Amniotic stem cell (primary cell): ENCODE results near the gene STN1.

Experiments used
- DNase-seq: peaks from one replicate; lab custom pipeline; 2025; lab: John Stamatoyannopoulos, UW

The STN1 gene, protein sequence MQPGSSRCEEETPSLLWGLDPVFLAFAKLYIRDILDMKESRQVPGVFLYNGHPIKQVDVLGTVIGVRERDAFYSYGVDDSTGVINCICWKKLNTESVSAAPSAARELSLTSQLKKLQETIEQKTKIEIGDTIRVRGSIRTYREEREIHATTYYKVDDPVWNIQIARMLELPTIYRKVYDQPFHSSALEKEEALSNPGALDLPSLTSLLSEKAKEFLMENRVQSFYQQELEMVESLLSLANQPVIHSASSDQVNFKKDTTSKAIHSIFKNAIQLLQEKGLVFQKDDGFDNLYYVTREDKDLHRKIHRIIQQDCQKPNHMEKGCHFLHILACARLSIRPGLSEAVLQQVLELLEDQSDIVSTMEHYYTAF

DNA sequence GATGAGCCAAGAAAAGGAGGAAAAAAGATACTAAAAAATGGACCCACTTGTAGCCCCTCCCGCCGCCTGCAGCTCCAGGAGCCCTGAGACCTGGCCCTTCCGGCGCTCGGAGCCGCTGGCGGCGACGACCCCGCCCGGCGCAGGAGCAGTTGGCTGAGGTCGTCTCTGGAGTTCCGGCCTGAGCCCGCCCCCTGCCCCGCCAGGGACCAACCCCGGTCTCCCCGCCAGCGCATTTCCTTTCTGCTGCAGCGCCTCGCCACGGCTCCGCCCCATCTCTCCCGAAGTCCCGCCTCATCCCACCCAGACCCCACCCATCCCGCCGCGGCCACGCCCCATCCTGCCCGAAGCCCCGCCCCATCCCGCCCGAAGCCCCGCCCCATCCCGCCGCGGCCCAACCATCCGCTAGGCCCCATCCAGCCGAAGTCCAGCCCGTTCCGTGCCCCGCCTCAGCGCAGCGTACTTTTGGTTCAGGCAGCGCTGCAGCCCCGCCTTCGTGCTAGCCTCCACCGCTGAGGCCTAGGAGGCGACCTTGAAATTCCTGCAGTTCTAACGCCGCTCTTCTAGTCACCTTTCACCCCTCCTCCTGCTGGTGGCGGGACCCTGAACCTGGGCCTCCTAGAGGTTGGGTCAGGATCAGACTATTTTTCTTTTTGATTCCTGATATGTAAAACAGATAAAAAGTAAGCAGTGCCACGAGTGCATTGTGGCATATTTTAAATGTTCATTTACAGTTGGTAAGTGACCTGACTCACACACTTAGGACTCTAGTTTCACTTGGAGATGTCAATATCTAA is at the start of gene STN1:
Gene STN1, minus strand, starts transcription at position 132 of the 794 bp plus-strand sequence. CDS start 590 bp downstream, outside the sequence.
- peak; percentile 93 for DNase-seq

DNA sequence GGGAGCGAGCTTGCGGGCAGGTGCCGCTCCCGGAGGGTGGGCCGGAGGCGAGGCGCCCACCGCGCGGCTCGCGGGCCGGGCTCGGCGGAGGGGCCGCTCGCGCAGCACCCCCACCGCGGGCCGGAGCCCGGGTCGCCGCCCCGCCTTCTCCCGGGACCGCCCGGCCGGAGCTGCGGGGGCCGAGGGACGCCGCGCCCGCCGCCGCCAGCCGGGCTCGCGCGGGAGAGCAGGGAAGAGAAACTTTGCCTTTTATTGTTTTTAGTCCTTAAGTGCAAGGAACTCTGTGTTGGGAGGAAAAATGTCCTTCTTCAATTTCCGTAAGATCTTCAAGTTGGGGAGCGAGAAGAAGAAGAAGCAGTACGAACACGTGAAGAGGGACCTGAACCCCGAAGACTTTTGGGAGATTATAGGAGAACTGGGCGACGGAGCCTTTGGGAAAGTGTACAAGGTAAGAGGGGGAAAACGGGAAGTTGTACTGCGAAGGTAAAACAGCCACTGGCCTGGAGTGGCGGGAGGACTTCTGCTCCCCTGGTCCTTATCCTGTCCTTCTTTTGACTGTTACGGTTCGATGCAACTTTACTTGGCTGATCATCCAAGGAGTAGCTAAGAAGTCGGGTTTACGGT is 49.6 kb upstream of the STN1 start:
- peak; percentile 8 for DNase-seq

DNA sequence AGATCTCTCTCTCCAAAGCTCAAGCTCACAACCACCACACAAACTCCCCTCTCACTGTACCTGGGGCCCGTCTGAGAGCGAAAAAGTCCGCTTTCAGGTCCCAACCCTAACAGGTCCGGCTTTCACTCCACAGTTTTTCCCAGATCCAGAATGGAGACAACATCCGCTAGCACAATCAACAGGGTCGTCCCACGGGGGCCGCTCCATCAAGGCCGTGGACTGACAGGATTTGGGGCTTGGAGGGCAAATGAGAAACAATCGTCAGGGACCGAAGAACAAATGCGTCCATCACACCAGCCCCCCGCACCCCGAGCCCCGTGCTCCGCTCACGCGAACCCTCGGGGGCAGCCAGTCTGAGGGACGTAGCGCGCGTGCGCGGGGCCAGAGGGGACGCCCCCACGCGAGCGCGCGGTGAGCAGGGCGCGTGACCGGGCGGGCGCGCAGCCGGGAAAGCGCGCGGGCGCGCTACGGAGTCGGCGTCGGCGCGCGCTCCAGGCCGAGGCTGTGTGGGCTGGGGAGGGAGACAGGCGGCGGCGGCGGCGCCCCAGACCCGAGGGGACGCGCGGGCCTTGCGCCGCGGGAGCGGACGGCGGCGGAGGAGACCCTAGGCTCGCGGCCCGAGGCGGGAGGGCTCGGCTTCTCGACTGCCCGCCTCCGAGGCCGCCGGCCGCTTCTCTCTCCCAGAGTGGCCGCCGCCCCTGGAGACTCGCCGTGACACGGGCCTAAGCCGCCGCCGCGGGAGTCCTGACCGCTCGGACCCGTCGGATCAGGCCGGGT is 48.9 kb upstream of the STN1 start, which contains the start of gene SLK:
Gene SLK, plus strand, starts transcription at position 470 of the 777 bp plus-strand sequence. CDS start 606 bp downstream, outside the sequence.
- DNase-seq: peak; percentile 73

DNA sequence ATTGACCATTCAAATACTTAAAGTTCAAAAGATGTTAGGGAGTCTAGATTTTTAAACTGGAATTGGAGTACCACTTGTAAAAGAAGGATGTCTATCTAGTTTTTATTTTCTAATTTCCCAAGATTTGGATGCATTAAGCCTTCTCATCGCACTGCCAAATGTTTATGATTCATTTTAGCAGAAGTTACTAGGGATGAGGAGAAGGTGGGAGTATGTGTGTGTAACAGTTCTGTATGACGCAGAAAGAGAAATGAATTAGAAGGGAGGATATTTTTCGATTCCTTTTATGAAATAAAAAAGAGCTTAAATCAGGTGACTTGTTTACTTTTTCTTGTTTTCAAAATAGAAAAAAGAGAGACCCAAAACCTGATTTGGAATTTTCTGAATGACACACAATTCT is 42.1 kb upstream of the STN1 start:
- DNase-seq: no peak

DNA sequence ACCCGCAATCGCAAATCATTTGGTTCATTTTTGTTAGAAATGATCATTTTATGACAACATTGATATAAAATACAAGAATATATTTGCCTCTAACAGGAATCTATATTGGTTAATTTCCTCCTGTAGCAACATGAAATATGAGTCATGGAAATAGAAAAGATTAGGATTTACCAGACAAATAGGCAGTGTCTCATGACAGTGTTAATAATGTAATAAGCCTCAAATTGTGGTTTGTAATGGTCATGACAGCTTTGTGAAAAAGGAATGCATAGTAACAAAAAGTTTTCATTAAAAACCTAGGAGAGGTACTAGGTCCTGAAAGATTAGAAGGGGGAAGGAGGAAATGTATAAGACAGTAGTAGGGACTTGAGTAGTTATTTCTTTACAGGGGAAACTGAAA is 41.0 kb upstream of the STN1 start:
- DNase-seq: no peak

DNA sequence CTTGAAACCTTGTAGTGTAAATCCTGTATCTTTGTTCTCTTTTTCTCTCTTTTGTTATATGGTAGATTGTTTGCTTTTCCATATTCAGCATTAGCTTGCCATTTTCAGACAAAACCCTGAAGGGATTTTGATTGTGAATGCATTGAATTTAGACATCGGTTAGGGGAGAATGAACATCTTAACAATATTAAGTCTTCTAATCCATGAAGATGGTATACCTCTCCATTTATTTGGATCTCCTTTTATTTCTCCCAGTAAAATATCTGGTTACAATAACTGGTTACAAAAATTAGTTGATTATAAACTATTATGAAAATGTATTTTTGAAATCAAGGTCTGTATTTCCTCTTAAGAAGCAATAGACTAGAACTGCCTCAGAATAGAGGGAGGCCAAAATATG is 36.6 kb upstream of the STN1 start:
- no peak for DNase-seq

DNA sequence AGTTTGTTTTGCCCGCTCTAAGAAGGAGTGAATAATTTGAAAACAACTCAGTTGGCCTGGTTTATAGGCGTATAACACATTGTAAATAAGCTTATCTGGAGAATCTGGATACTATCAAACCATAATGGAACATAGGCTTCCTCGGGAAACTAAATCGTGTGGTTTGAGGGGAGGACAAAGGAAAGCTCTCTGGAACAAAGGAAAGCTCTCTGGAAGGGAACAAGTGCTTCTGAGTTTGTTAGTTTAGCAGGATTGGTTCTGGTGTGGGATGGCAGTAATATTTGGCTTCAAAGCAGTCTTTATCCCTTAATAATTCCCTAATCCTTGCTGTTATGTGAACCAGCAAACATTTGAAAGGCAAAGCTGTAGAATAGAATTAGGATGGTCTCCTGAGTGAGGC is 34.0 kb upstream of the STN1 start:
- DNase-seq: no peak

DNA sequence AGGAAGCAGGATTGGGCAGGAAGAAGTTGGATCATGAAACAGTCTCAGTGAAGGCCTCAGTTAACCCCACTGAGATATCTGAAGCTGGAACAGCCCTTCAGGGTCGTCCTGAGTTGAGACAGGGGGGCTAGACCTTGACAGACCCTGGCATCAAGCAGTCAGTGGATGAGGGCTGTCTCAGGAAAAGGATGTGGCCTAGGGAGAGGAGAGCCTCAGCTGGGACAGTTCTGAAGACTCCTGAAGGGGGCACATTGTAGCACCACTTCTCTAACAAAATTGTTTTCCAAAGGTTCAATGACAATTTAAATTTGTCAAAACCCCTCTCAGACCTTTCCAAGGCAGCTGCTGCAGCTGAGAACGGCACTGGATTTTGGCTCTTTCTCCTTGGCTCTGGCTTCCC is 33.2 kb upstream of the STN1 start:
- no peak for DNase-seq

DNA sequence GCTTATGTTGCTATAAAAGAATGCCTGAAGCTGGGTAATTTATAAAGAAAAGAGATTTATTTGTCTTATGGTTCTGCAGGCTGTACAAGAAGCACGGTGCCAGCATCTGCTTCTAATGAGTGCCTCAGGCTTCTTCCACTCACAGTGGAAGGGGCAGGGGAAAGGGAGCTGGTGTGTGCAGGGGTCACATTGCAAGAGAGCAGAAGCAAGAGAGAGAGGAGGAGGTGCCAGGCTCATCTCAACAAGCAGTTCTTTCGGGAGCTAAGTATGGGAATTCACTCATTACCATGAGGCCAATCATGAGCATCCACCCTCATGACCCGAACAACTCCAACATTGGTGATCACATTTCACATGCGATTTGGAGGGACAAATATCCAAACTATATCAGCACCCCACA is 31.7 kb upstream of the STN1 start:
- no peak for DNase-seq

DNA sequence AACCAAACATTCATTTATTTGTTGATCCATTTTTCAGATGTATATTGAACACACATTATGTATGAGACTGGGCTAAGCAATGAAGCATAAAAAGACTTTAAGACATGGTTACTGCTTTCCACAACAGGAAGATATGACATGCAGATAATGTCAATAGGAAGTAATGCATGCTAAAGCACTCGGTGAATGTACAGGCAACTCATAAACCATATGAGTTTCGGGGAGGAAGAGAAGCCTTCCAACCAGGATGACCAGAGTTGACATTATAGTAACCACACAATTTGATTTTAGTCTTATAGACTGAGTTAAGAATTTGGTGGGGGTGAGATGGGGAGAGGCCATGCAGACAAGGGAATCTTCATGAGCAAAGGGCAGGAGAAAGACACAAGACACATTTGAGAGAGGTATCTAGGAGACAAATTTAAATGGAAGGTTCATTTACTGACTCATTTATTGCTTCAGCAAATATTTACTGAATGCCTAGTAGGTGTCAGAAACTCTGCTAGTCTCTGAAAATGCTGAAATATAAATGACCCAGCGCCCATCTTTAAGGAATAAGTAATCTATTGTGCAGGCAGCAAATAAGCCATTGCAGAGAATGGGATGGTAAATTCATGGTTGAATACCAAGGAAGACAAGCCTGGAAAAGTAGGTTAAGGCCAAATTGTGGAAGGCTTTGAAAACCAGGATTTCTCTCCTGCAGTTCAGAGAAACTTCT is 30.0 kb upstream of the STN1 start:
- DNase-seq: no peak

DNA sequence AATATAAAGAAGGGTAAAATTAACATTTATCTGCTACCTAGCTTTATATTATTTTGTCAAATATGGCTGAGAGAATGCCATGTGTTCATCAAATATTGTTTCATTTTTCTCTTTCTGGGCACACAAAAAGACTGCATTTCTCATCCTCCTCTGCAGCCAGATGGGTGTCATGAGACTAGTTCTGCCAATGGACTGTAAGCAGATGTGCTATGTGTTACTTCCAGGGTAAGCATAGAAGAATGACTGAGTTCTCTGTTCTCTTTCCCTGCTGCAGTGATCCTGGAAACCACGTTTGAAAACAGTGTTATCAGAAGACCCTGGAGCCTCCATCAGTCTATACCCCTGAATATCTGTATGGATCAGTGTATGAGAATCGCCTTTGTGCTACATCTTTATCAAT is 24.9 kb upstream of the STN1 start:
- no peak for DNase-seq

DNA sequence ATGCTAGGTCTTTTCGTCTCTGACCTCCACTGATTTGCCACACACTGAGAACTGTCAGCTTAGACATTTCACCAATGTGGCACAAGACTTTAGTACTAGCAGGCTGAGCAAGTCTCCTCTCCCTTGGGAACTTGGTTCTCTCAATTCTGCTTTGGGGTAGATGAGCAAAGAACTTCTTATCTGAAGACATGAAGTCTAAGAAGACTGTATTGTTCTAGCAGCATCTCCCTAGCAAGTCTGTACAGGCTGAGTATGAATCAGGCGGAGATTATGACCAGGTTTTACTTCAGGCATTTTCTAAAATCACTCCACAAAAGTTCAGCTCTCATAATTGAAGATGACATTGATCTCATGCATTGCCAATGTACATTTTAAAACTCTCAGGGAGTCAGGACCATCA is 23.8 kb upstream of the STN1 start:
- no peak for DNase-seq

DNA sequence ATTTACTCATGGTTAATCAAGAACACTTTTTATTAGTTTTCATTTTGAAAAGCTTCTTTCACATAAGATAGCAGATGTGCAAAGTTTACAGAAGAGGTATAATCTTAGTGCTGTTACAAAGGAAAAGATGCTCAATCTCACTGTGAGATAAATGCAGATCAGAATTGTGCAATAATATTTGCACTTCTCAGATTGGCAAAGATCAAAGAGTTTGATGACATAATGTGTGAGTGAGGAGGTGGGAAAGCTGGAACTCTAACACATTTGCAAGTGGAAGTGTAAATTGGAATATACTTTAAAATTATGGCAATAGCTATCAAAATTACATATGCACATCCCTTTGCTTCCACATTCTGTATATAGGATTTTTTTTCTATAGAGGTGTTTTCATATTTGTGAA is 21.5 kb upstream of the STN1 start:
- no peak for DNase-seq

DNA sequence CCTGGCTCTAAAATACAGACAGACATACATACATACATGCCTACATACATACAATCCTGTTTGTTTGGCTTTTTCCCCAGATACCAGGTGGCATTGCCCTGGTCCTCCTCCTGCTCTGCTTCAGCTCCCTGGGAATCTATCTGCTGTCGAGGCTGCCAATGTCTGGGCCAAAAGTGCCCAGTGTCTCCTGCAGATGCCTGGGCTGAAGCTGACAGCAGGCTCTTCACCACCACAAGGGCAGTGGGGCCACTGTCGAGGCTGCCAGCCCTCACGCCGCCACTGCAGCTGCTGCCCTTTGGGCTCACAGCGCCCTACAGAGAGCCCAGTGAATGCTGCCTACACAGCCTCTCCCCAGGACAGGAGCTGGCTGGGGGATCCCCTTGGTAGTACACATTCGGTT is 18.0 kb upstream of the STN1 start:
- no peak for DNase-seq

DNA sequence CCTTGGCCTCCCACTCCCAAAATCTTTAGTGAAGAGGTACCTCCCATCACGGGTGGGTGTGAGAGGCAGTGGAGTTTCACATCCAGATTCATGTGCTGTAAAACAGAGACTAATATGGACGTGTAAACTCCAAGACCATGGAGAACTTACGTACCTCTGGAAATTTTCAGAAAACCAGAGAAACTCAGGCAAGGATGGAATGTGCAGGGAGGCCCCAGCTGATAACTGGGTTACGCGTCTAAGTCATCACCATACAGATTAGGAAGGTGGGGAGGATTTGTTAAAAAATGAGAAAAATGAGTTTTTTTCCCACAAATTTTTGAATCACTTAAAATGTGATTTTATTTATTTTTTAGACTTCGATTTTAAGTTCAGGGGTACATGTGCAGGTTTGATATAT is 16.3 kb upstream of the STN1 start:
- no peak for DNase-seq

DNA sequence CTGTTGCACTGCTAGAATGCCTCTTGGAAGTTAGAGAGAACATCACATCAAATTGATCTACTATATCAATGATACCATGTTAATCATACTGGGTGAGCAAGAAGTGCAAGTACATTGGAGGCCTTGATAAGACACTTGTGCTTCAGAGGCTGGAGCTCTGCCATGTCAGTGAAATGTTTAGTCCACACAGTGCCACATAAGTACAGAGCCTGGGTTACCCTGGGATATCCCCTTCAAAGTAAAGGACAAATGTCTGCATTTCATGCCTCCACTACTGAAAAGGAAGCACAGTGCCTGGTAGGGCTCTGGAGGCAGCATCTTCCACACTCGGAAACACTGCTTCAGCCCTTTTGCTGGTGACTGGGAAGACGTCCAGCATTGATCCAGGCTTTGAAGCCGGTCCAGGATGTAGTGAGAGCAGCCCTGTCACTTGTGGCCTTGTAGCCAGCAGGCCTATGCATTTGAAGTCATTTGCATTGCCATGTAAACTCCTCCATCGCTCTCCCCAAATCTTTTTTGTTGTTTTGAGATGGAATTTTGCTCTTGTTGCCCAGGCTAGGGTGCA is 15.7 kb upstream of the STN1 start:
- no peak for DNase-seq

DNA sequence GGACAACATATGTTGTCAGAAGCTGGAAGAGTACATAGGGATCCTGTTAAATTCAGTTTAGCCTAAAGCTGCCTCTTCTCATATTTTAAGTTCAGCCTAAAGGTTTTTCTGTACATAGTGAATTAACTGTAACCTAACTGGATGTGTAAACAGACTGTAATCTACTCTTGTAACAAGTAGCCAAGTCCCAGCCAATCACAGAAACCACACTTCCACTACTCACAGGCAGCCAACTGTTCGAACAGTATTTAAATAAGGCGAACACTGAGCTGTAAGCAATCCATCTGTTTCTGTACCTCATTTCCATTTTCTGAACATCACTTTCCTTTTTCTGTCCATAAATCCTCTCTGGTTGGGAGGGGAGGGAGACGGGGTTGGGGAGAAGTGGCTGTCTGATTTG is 15.0 kb upstream of the STN1 start:
- no peak for DNase-seq

DNA sequence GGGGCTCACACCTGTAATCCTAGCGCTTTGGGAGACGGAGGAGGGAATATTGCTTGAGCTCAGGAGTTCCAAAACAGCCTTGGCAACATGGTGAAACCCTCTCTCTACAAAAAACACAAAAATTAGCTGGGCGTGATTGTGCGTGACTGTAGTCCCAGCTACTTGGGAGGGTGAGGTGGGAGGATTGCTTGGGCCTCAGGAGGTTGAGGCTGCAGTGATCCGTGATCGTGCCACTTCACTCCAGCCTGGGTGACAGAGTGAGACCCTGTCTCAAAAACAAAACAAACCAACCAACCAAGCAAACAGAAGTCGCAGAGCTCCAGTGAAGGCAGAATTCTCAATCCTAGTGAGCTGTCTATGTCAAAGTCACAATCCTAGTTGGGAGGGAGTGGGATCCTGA is 14.3 kb upstream of the STN1 start:
- no peak for DNase-seq

DNA sequence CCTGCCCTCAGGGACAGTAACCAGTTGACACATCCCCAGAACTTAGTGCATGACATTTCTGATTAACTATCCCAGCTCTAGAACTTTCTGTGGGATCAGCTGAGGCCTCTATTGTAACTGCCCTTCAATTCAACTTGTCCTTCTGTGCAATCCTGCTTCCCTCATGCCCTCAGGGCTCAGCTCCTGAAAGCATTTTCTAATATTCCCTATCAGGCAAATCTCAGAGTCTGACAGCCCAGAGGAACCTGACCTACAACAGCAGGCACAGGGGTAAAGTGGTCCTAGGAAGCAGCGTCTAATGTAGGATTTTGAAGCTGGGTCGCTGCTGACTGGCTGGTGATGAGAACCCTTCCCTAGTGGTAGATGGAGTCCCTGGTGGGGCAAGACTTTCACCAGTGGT is 13.6 kb upstream of the STN1 start:
- no peak for DNase-seq

DNA sequence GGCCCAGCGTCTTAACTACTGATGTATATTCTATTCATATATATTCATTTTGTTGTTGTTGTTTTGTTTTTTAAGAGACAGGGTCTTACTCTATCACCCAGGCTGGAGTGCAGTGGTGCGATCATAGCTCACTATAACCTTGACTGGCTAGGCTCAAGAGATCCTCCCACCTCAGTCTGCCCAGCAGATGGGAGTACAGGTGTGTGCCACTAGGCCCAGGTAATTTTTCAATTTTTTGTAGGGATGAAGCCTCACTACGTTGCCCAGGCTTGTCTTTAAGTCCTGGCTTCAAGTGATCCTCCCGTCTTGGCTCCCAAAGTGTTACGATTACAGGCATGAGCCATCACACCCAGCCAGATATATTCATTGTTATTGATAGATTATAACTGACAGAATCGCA is 12.9 kb upstream of the STN1 start:
- DNase-seq: no peak

DNA sequence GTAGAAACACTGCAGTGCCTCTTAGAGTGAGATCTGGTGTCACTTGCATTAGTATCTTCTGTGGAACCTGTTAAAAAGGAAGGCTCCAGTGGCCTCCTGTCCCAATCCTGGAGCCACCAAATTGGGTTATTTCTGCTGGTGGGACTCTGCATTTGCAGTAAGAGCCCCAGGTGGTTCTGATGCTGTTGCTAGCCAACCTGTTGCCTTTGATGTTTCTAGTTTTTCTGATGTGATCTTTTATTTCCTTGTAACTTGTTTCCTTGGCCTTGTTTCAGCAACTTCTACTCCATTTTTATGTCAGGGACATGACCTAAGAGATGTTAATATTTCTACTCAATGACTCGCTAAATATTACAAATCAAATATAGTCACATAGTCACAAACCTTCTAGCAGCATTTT is 12.5 kb upstream of the STN1 start:
- no peak for DNase-seq
